ENCODE data around the gene ATP6V1G3.

DNA sequence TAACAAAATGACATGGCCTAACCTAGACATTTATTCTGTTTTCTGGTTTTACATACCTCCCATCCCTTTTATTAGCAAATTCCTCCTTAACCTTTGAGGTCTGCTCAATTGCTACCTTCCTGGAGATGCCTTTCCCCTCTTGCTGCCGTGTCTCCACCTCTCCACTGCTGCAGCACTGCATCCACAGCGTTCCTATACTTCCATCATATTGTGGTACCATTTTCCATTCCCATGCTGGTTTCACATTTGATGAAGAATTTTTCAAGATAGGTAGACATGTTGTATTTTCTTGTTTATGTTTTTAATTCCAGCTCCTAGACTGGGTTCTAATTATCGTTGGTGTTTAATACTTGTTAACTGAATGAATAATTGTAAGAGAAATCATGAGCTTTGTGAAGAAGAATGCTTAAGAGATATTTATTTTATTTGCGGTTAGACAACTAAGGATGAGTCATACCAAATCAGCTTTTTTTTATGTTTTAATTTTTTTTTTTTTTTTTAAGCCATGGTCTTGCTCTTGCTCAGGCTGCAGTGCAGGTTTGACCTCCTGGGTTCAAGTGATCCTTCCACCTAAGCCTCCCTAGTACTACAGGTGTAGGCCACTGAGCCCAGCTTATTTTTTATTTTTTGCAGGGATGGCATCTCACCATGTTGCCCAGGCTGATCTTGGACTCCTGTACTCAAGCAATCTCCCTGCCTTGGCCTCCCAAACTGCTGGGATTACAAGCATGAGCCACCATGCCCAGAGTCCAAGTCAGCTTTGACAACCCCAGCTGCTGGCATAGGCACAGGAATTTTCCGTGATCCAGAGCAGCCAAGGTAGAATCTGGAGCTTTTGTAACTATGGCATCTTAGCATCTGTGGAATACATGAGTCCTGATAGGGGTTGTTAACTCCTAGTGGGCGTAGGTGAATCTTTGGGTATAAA, 44.0 kb downstream of the ATP6V1G3 start:
- TF ChIP-seq, protein P1, sequence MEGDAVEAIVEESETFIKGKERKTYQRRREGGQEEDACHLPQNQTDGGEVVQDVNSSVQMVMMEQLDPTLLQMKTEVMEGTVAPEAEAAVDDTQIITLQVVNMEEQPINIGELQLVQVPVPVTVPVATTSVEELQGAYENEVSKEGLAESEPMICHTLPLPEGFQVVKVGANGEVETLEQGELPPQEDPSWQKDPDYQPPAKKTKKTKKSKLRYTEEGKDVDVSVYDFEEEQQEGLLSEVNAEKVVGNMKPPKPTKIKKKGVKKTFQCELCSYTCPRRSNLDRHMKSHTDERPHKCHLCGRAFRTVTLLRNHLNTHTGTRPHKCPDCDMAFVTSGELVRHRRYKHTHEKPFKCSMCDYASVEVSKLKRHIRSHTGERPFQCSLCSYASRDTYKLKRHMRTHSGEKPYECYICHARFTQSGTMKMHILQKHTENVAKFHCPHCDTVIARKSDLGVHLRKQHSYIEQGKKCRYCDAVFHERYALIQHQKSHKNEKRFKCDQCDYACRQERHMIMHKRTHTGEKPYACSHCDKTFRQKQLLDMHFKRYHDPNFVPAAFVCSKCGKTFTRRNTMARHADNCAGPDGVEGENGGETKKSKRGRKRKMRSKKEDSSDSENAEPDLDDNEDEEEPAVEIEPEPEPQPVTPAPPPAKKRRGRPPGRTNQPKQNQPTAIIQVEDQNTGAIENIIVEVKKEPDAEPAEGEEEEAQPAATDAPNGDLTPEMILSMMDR (IDR thresholded peaks at IDR 0.05; ENCODE audit: insufficient read depth, low read depth, low read length), result no peak
- TF ChIP-seq EZH2 (IDR thresholded peaks at IDR 0.05; ENCODE audit: insufficient read depth, low read length), result no peak
